ENCODE measurements around the gene ZBP1. TPM values are rescaled to one million over a fixed set of nuclear protein-coding genes. Genes with fewer than 3 reads are reported as not detected.

ZBP1 gene
- total and polyA plus RNA-seq, 2 experiments from 2014 or later: not detected

- no peak overlapping the region for H3K27ac ChIP-seq
- no peak for DNase-seq (ENCODE audit: low read depth in 1 of 2, low spot score in 1 of 2)
- H3K4me3 ChIP-seq: no peak overlapping the region
- no peaks in the 10 kb centered on the region for H3K9me3 ChIP-seq (ENCODE audit: low read depth)
- no peak for TF ChIP-seq CTCF (IDR thresholded peaks at IDR 0.05; ENCODE audit: low read depth, low read length)
- H3K27me3 ChIP-seq: peaks cover 11% of the 10 kb centered on the region
- no peaks in the 10 kb centered on the region for H3K36me3 ChIP-seq
- H3K4me1 ChIP-seq (ENCODE audit: low read depth): no peaks in the 10 kb centered on the region
Measured at GRCh38 chr20:57620999-57621398, 773 bp upstream of the ZBP1 start.

- no peak for TF ChIP-seq CTCF (IDR thresholded peaks at IDR 0.05; ENCODE audit: low read depth, low read length)
- H3K4me3 ChIP-seq: no peak overlapping the region
- no peak for DNase-seq (ENCODE audit: low read depth in 1 of 2, low spot score in 1 of 2)
- no peak overlapping the region for H3K27ac ChIP-seq
- H3K27me3 ChIP-seq: peaks cover 11% of the 10 kb centered on the region
- H3K9me3 ChIP-seq (ENCODE audit: low read depth): no peaks in the 10 kb centered on the region
- H3K4me1 ChIP-seq (ENCODE audit: low read depth): no peaks in the 10 kb centered on the region
- H3K36me3 ChIP-seq: no peaks in the 10 kb centered on the region
Measured at GRCh38 chr20:57619051-57619831, 985 bp downstream of the ZBP1 start.

GRCh38 chr20:57618764-57619050, 1.5 kb downstream of the ZBP1 start:
- H3K4me1 ChIP-seq (ENCODE audit: low read depth): no peaks in the 10 kb centered on the region
- no peak for DNase-seq (ENCODE audit: low read depth in 1 of 2, low spot score in 1 of 2)
- H3K9me3 ChIP-seq (ENCODE audit: low read depth): no peaks in the 10 kb centered on the region
- peaks cover 11% of the 10 kb centered on the region for H3K27me3 ChIP-seq
- H3K27ac ChIP-seq: no peak overlapping the region
- TF ChIP-seq CTCF (IDR thresholded peaks at IDR 0.05; ENCODE audit: low read depth, low read length): no peak
- no peaks in the 10 kb centered on the region for H3K36me3 ChIP-seq
- no peak overlapping the region for H3K4me3 ChIP-seq

GRCh38 chr20:57618091-57618763, 2.0 kb downstream of the ZBP1 start:
- Histone ChIP-seq H3K27me3 (peaks cover 11% of the 10 kb centered on the region), H3K4me1 (ENCODE audit: low read depth) (no peaks in the 10 kb centered on the region), H3K4me3 (no peak overlapping the region), H3K27ac (no peak overlapping the region), H3K9me3 (ENCODE audit: low read depth) (no peaks in the 10 kb centered on the region), H3K36me3 (no peaks in the 10 kb centered on the region)
- no peak for DNase-seq (ENCODE audit: low read depth in 1 of 2, low spot score in 1 of 2)
- TF ChIP-seq CTCF (IDR thresholded peaks at IDR 0.05; ENCODE audit: low read depth, low read length): no peak

- no peaks in the 10 kb centered on the region for H3K36me3 ChIP-seq
- no peaks in the 10 kb centered on the region for H3K9me3 ChIP-seq (ENCODE audit: low read depth)
- no peaks in the 10 kb centered on the region for H3K4me1 ChIP-seq (ENCODE audit: low read depth)
- peaks cover 11% of the 10 kb centered on the region for H3K27me3 ChIP-seq
- no peak for TF ChIP-seq CTCF (IDR thresholded peaks at IDR 0.05; ENCODE audit: low read depth, low read length)
- DNase-seq (ENCODE audit: low read depth in 1 of 2, low spot score in 1 of 2): no peak
- H3K4me3 ChIP-seq: no peak overlapping the region
- no peak overlapping the region for H3K27ac ChIP-seq
Measured at GRCh38 chr20:57617079-57617795, 3.0 kb downstream of the ZBP1 start.

Data from cardiac muscle cell (in vitro differentiated cells and primary cell).